K562 (cell line): ENCODE data around the gene TMEM121B. TPM values are rescaled to one million over a fixed set of nuclear protein-coding genes. Genes with fewer than 3 reads are reported as not detected.

Experiments used
- ATAC-seq: fragments of 200-7000 bp; cut with Tn5 transposase; 3 replicates; pipeline ENCODE4 v1.9.1; 2020; ENCODE audit warnings: moderate library complexity
- BruUV-seq: library from RNA; stranded (reverse); fragments of 400-500 nt; replicated peaks from 2 replicates; lab custom pipeline; 2021; lab: Mats Ljungman, UMichigan
- CTCF ChIA-PET: fragments of 300-600 bp; formaldehyde crosslinking; extraction: SDS; loops from one replicate; lab custom pipeline; 2021; ENCODE audit warnings: low intra/inter-chr PET ratio; lab: Yijun Ruan, JAX
- POLR2A ChIA-PET: fragments of 300-600, 350-650 bp; sonication (Branson Sonifier 250); formaldehyde crosslinking; extraction: SDS; loops from one replicate; lab custom pipeline; 2021; ENCODE audit warnings: antibody characterized with exemption, inconsistent platforms; lab: Yijun Ruan, JAX
- DNase-seq, 4 experiments: peaks; one replicate each; pipeline versions ENCODE4 v3.0.0 to v3.0.0-alpha.2; 2011 to 2018; ENCODE audit warnings: low spot score in 3 of 4, mixed read lengths in 3 of 4; ENCODE audit errors: extremely low read depth in 1 of 4
- FAIRE-seq: peaks from 2 replicates; lab custom pipeline; 2011; peaks lifted over from hg19 to GRCh38; lab: Jason Lieb, UNC
- H2AFZ ChIP-seq: 2 replicates; pipeline ENCODE4 v1.6.0; 2011; ENCODE audit warnings: low read depth, low read length, control low read depth, inconsistent platforms
- H3K27ac ChIP-seq: fragments of 200-600 bp; 3 replicates; pipeline ENCODE4 v1.8.0; 2011; ENCODE audit warnings: low read depth, mild to moderate bottlenecking, control low read depth, inconsistent platforms, low read length, moderate library complexity, mixed read lengths; ENCODE audit errors: extremely low read depth
- H3K27me3 ChIP-seq, 2 experiments: fragments of 300-600 bp in 1 of 2; 2 replicates in 1 of 2; 3 replicates in 1 of 2; pipeline versions ENCODE4 v1.6.0 to v1.8.0; 2011; ENCODE audit warnings: inconsistent platforms in 2 of 2, low read length in 2 of 2, mild to moderate bottlenecking in 1 of 2, mixed read lengths in 1 of 2, moderate library complexity in 1 of 2; ENCODE audit not compliant: control insufficient read depth in 2 of 2, insufficient read depth in 2 of 2
- H3K36me3 ChIP-seq: fragments of 300-600 bp; 3 replicates; pipeline ENCODE4 v1.8.0; 2011; ENCODE audit warnings: mild to moderate bottlenecking, low read length, inconsistent platforms; ENCODE audit not compliant: control insufficient read depth, insufficient read depth
- H3K4me1 ChIP-seq, 2 experiments: fragments of 200-600 bp in 1 of 2; replicated peaks in 1 of 2; 2 replicates in 1 of 2; 3 replicates in 1 of 2; pipeline versions ENCODE4 v1.5.1 to v1.8.0; 2011; ENCODE audit warnings: inconsistent platforms in 2 of 2, low read length in 2 of 2, mild to moderate bottlenecking in 1 of 2, mixed read lengths in 1 of 2, moderate library complexity in 1 of 2; ENCODE audit not compliant: control insufficient read depth in 2 of 2, insufficient read depth in 2 of 2
- H3K4me2 ChIP-seq: 2 replicates; pipeline ENCODE4 v1.6.1; 2011; ENCODE audit warnings: low read length, control low read depth, inconsistent platforms, mixed read lengths; ENCODE audit not compliant: insufficient read depth
- H3K4me3 ChIP-seq: fragments of 200-600 bp; sonication (generic), shearing (Covaris generic); 2 replicates; pipeline ENCODE4 v1.5.1; 2016; ENCODE audit warnings: control low read depth, inconsistent platforms
- H3K79me2 ChIP-seq: fragments of 200-600 bp; 3 replicates; pipeline ENCODE4 v1.8.0; 2011; ENCODE audit warnings: low read length, inconsistent platforms; ENCODE audit not compliant: control insufficient read depth, insufficient read depth
- H3K9ac ChIP-seq, 2 experiments: 2 replicates each; pipeline versions ENCODE4 v1.6.0 to v1.6.1; 2011; ENCODE audit warnings: low read depth in 2 of 2, low read length in 2 of 2, control low read depth in 1 of 2, inconsistent platforms in 1 of 2, mild to moderate bottlenecking in 1 of 2, mixed read lengths in 1 of 2; ENCODE audit not compliant: insufficient read depth in 1 of 2
- H3K9me1 ChIP-seq: one replicate; pipeline ENCODE4 v1.6.0; 2011; ENCODE audit warnings: inconsistent platforms, mild to moderate bottlenecking, low read length, moderate library complexity; ENCODE audit not compliant: control insufficient read depth, insufficient read depth
- H3K9me3 ChIP-seq: replicated peaks from 2 replicates; pipeline ENCODE4 v1.5.1; 2011; ENCODE audit warnings: low read depth, low read length, inconsistent platforms; ENCODE audit not compliant: control insufficient read depth, insufficient read depth
- H4K20me1 ChIP-seq: replicated peaks from 2 replicates; pipeline ENCODE4 v1.6.1; 2011; ENCODE audit warnings: low read length, inconsistent platforms, mixed read lengths; ENCODE audit not compliant: control insufficient read depth, insufficient read depth
- ARID3B ChIP-seq: fragments of 250-450 bp; sonication (Bioruptor Pico); IDR thresholded peaks from 2 replicates; pipeline ENCODE4 v1.4.0; 2020; ENCODE audit warnings: borderline replicate concordance
- BCL6 ChIP-seq: fragments of 250-450 bp; sonication (Bioruptor Pico); IDR thresholded peaks from 2 replicates; pipeline ENCODE4 v1.4.0; 2020
- CLOCK ChIP-seq: fragments of 250-450 bp; sonication (Bioruptor Pico); IDR thresholded peaks from 2 replicates; pipeline ENCODE4 v1.4.0; 2020; ENCODE audit warnings: mild to moderate bottlenecking, moderate library complexity, borderline replicate concordance
- KLF1 ChIP-seq: fragments of 450-650 bp; IDR thresholded peaks from 2 replicates; pipeline ENCODE4 v1.6.1; 2016; ENCODE audit warnings: missing genetic modification characterization, missing compliant biosample characterization
- MLLT1 ChIP-seq, 2 experiments: fragments of 450-650 bp; IDR thresholded peaks; 2 replicates each; pipeline ENCODE4 v1.6.1; 2016
- MXD1 ChIP-seq: fragments of 250-450 bp; sonication (Bioruptor Pico); IDR thresholded peaks from 2 replicates; pipeline ENCODE4 v1.8.0; 2021; ENCODE audit warnings: borderline replicate concordance, mild to moderate bottlenecking, moderate library complexity; ENCODE audit not compliant: poor library complexity, severe bottlenecking
- PTTG1 ChIP-seq: fragments of 450-650 bp; IDR thresholded peaks from 2 replicates; pipeline ENCODE4 v1.6.1; 2016; ENCODE audit warnings: low read depth, mild to moderate bottlenecking, missing genetic modification characterization, missing compliant biosample characterization
- RBFOX2 ChIP-seq: fragments of 200-400 bp; formaldehyde crosslinking; IDR thresholded peaks from 2 replicates; pipeline ENCODE4 v1.6.1; 2017; ENCODE audit warnings: low read depth, mild to moderate bottlenecking, low read length, moderate library complexity
- SP1 ChIP-seq: sonication (generic); formaldehyde crosslinking; IDR thresholded peaks from 2 replicates; pipeline ENCODE4 v1.8.1; 2022; ENCODE audit warnings: mild to moderate bottlenecking, missing genetic modification reagents
- U2AF1 ChIP-seq: fragments of 200-400 bp; formaldehyde crosslinking; optimal IDR thresholded peaks from 2 replicates; pipeline ENCODE3; 2017; ENCODE audit warnings: mild to moderate bottlenecking, low read depth, low read length, moderate library complexity
- ZBTB49 ChIP-seq: sonication (generic); formaldehyde crosslinking; IDR thresholded peaks from 2 replicates; pipeline ENCODE4 v1.8.0; 2022; ENCODE audit warnings: missing genetic modification reagents, mild to moderate bottlenecking, borderline replicate concordance
- ZKSCAN8 ChIP-seq: fragments of 200-800 bp; sonication (Bioruptor generic); IDR thresholded peaks from 2 replicates; pipeline ENCODE4 v1.6.1; 2016; ENCODE audit warnings: missing genetic modification characterization, missing compliant biosample characterization
- ZNF766 ChIP-seq: fragments of 200-800 bp; sonication (Bioruptor generic); conservative IDR thresholded peaks from 2 replicates; pipeline ENCODE4 v1.6.1; 2016; ENCODE audit warnings: missing genetic modification characterization, missing compliant biosample characterization
- WGBS: fragments of 100-300 bp; shearing (Covaris generic); methylation state at CpG from one replicate; pipeline ENCODE4 v1.1.6; 2016; ENCODE audit warnings: low coverage, mixed read lengths; ENCODE audit not compliant: insufficient coverage; ENCODE audit errors: missing lambda C conversion rate; 5-methylcytosine and 5-hydroxymethylcytosine counted together
- in situ Hi-C: fragments of 300-500 bp; cut with MboI; formaldehyde crosslinking; loops from 4 replicates; pipeline ENCODE4 v1.15.0; 2018; ENCODE audit warnings: inconsistent platforms, mixed read lengths
- intact Hi-C: fragments of 100-400 bp; cut with micrococcal nuclease; formaldehyde crosslinking; loops from 2 replicates; pipeline ENCODE4 v1.14.2; 2022
- polyA plus RNA-seq, 8 experiments: library from polyadenylated mRNA; depleted of rRNA in 4 of 8; stranded (reverse) in 5 of 8; unstranded in 3 of 8; fragments of >200 nt; fragmentation: Nextera tagmentation in 2 of 8; fragmentation: Illumina TruSeq in 1 of 8; extraction: Ambion mirVana in 2 of 8; extraction: Trizol in 1 of 8; gene quantifications; 2 replicates each; pipeline versions ENCODE4 v1.2.1 to v1.2.3, GENCODE V29; 2011 to 2014; ENCODE audit warnings: inconsistent platforms in 1 of 8, missing spikeins in 1 of 8
- total RNA-seq, 7 experiments: library from RNA; depleted of rRNA in 6 of 7; stranded (reverse); fragments of >200 nt in 6 of 7; fragmentation: Illumina TruSeq in 2 of 7; extraction: Trizol in 2 of 7; gene quantifications; 2 replicates each; pipeline versions ENCODE4 v1.2.1 to v1.2.3, GENCODE V29; 2011 to 2021; ENCODE audit warnings: low replicate concordance in 1 of 7

TMEM121B gene
- total and polyA plus RNA-seq, 9 of the 15 experiments (the other 6 are each of a cell fraction or from before 2014, with no cell fraction given), result 0.03 to 0.07 (median 0.03) TPM; not detected in 6

- POLR2A ChIA-PET, result no interaction called here
- intact Hi-C loops, result no loop called here
- FAIRE-seq (no peak), ATAC-seq (no peak), DNase-seq (no peak)
- WGBS, result 75% methylated on average over 9 of the region's 14 CpGs
- in situ Hi-C loops, result no loop called here
- Histone ChIP-seq H2AFZ (no peak overlapping the region), H3K27ac (no peak overlapping the region), H3K9me1 (no peaks in the 10 kb centered on the region), H3K4me1 (peaks cover 5 to 10% of the 10 kb centered on the region in 2 experiments; a peak in 3 of 5 replicates), H3K9me3 (no peaks in the 10 kb centered on the region), H3K27me3 (no peaks in the 10 kb centered on the region), H3K36me3 (peaks cover 50% of the 10 kb centered on the region; the same call in 2 of the 3 replicates), H4K20me1 (no peaks in the 10 kb centered on the region; the same call in 1 of the 2 replicates), H3K79me2 (no peaks in the 10 kb centered on the region), H3K9ac (no peak overlapping the region), H3K4me2 (no peak overlapping the region), H3K4me3 (no peak overlapping the region)
- CTCF ChIA-PET, result no interaction called here
- BruUV-seq, result no TSS peak
- TF ChIP-seq RBFOX2, result no peak
- TF ChIP-seq ARID3B, result no peak
- TF ChIP-seq MLLT1 (IDR thresholded peaks at IDR 0.05), result no peak
- TF ChIP-seq BCL6 (CRISPR knock-in tag), result no peak
- no peak for TF ChIP-seq CLOCK (CRISPR knock-in tag)
- no peak for TF ChIP-seq KLF1 (tag)
- no peak for TF ChIP-seq ZKSCAN8
- no peak for TF ChIP-seq PTTG1 (tag)
- TF ChIP-seq ZNF766 (CRISPR knock-in tag), result no peak
- TF ChIP-seq U2AF1, result no peak
- TF ChIP-seq ZBTB49, result no peak
- TF ChIP-seq SP1 (CRISPR knock-in tag), result no peak
- TF ChIP-seq MXD1, result no peak
Observed at GRCh38 chr22:17104336-17104935, 16.7 kb downstream of the TMEM121B start.
